ENCODE data around the gene SLC12A1.

DNA sequence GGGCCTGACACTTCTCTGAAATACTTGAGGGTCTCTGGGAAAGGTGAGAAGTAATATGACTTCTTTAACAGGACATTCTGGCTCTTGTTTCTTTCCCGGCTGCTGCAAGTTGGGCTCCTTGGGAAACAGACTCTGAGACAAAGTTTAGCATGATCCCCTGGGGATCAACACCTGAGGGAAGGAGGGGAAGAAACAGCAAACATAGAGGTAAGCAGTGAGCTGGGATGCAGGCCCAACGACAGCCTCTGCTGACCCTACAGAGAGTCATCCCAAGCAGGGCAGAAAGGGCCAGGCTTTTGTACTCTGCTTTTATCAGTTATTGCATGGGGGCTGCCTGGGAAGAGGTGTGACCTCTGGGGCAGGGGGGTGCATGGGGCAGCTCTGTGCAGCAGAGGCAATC is 98.3 kb downstream of the SLC12A1 start:
- TF ChIP-seq CTCF (IDR thresholded peaks at IDR 0.05; ENCODE audit: insufficient read depth, low read depth, low read length) = no peak
- no peak for TF ChIP-seq EZH2 (IDR thresholded peaks at IDR 0.05; ENCODE audit: insufficient read depth, low read length)

Measured in astrocyte (in vitro differentiated cells and primary cell).